HAP-1 (cell line): ENCODE results near the gene KCNC4.

Experiments
- DNase-seq, 2 experiments: peaks; one replicate each; pipeline ENCODE4 v3.0.0-alpha.2; 2016 to 2020; ENCODE audit warnings: low spot score in 2 of 2
- H3K27me3 ChIP-seq: fragments of 250-450 bp; sonication (Bioruptor Pico); 2 replicates; pipeline ENCODE4 v1.5.1; 2020; ENCODE audit warnings: low read depth, mild to moderate bottlenecking, moderate library complexity
- H3K36me3 ChIP-seq: fragments of 250-450 bp; sonication (Bioruptor Pico); replicated peaks from 2 replicates; pipeline ENCODE4 v1.5.1; 2020; ENCODE audit warnings: mild to moderate bottlenecking
- H3K4me1 ChIP-seq: fragments of 250-450 bp; sonication (Bioruptor Pico); 2 replicates; pipeline ENCODE4 v1.5.1; 2020; ENCODE audit warnings: mild to moderate bottlenecking
- H3K4me3 ChIP-seq: fragments of 250-450 bp; sonication (Bioruptor Pico); 2 replicates; pipeline ENCODE4 v1.5.1; 2020; ENCODE audit warnings: mild to moderate bottlenecking, moderate library complexity
- H3K9me3 ChIP-seq: fragments of 250-450 bp; sonication (Bioruptor Pico); 2 replicates; pipeline ENCODE4 v1.5.1; 2020; ENCODE audit warnings: mild to moderate bottlenecking, moderate library complexity
- in situ Hi-C: fragments of 300-500 bp; cut with MboI; formaldehyde crosslinking; loops from 3 replicates; pipeline ENCODE4 v1.14.3; 2020; ENCODE audit warnings: low sequenced_read_pairs, inconsistent platforms, mixed read lengths

The KCNC4 gene

DNA sequence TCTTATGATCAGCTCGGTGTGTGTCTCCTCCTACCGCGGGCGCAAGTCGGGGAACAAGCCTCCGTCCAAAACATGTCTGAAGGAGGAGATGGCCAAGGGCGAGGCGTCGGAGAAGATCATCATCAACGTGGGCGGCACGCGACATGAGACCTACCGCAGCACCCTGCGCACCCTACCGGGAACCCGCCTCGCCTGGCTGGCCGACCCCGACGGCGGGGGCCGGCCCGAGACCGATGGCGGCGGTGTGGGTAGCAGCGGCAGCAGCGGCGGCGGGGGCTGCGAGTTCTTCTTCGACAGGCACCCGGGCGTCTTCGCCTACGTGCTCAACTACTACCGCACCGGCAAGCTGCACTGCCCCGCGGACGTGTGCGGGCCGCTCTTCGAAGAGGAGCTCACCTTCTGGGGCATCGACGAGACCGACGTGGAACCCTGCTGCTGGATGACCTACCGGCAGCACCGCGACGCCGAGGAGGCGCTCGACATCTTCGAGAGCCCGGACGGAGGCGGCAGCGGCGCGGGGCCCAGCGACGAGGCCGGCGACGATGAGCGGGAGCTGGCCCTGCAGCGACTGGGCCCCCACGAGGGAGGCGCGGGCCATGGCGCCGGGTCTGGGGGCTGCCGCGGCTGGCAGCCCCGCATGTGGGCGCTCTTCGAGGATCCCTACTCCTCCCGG, 1.5 kb downstream of the KCNC4 start:
- Histone ChIP-seq H3K4me1 (peaks cover 17% of the 10 kb centered on the region), H3K9me3 (no peaks in the 10 kb centered on the region), H3K27me3 (no peaks in the 10 kb centered on the region), H3K36me3 (no peaks in the 10 kb centered on the region; the same call in 1 of the 2 replicates), H3K4me3 (peak overlapping the region; percentile 51)
- in situ Hi-C loops: no loop called here
- no peak for DNase-seq

DNA sequence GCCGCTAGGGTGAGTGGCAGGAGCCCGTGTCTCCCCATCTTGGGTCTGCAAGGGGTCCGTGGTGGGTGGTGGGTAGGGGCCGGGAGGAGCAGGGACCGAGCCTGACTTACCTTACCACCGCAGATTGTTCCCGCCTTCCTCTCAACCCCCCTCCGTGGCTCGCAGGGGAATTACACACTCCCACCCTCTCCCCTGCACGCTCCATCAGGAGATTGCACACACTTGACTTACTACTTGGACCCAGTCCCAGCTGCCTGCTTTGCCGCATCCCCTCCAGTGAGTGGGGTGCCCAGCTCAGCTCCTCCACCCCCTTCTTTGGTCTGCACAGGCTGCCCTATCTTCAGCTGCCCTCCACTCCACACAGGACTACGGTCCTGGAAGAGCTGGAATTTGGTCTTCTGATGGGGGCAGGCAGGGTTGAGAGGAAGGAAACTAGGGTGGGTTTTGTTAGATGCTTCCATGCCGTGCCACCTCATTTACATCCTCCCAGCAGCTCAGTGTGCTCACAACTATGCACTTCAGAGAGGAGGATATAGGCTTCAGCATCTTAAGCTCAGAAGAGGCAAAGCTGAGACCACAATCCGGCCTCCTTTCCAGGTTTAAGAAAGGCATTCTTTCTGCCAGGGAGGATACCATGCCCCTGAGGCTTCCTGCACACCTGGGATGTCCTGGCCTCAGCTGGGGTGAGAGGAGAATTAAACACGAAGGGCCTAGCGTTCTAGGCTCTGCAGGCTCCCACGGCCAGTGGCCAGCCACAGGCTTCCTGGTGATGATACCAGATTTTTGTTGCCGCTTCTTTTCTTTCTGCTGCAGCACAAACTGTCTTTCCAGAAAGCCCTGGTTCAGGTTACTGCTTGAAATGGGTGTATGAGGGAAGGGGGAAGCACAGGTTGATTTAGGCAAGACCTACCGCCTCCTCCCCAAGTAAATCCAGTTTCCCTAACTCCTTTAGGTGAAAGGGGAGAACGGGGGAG, 2.3 kb downstream of the KCNC4 start:
- in situ Hi-C loops: no loop called here
- DNase-seq: peak in 1 of 2 experiments; percentile 28
- no peaks in the 10 kb centered on the region; the same call in 1 of the 2 replicates for H3K36me3 ChIP-seq
- H3K9me3 ChIP-seq: no peaks in the 10 kb centered on the region
- no peaks in the 10 kb centered on the region for H3K27me3 ChIP-seq
- peak overlapping the region; percentile 12 for H3K4me3 ChIP-seq
- H3K4me1 ChIP-seq: peaks cover 17% of the 10 kb centered on the region

DNA sequence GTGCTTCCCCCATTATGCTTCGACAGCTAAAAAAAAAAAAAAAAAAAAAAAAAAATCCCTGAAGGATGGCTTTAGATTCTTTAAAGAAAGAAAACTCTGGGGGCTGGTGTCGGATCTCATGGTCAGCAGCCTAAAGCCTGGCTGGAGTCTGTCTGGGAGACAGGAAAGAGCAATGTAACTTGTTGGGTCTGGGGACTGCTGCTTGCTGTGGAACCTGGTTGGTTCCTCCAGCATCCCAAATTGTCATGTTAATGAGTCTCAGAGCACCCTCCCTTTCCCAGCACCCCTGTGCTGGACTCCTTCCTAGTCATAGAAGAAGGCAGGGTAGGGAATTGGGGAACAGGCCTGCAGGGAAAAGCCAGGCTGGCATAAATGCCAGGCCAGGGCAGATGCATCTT, 3.0 kb downstream of the KCNC4 start:
- DNase-seq: no peak
- no peaks in the 10 kb centered on the region for H3K27me3 ChIP-seq
- H3K36me3 ChIP-seq: no peaks in the 10 kb centered on the region; the same call in 1 of the 2 replicates
- H3K9me3 ChIP-seq: no peaks in the 10 kb centered on the region
- peaks cover 17% of the 10 kb centered on the region for H3K4me1 ChIP-seq
- no peak overlapping the region for H3K4me3 ChIP-seq
- in situ Hi-C loops: no loop called here

DNA sequence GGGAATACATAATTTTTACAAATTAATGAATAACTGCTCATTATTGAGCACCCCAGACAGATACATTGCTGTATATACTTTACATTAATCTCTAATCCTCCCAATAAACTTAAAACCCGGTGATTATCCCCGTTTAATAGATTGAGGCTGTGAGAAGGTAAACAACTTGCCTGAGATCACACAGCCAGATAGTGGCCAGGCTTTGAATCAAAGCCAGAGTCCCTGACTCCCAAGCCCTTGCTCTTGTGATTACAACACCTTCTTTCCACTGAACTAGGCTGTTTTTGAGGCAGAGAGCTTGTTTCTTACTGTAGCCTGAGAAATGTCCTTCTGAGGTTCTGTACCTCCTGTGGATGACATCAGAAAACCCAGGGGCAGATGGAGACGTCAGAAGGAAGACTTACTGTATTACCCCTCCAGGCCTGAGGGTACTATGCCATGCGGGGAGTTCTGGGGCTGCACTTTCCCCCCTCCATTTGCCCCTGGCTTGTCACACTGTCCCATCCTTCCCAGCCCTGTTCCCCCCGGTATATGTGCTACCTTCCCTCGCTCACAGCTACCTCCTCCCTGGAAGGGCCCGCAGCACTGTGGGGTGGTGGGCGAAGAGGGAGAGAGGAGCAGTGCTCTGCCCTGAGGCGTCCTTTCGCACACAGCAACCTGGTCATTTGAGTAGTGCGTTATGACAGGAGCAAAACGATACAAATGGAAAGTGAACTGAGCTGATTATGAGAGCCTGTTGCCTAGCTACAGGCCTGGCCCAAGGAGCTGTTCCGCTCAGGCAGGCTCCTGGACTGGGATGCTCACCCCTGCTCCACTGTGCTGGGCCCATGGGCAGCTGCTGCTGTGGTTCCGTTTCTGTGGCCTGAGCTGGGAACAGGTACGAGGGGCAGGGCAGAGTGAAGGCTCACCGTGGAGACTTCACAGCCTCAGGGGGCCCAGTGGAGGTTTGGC, 4.6 kb downstream of the KCNC4 start:
- in situ Hi-C loops: no loop called here
- Histone ChIP-seq H3K4me3 (no peak overlapping the region), H3K27me3 (no peaks in the 10 kb centered on the region), H3K9me3 (no peaks in the 10 kb centered on the region), H3K4me1 (peaks cover 15% of the 10 kb centered on the region), H3K36me3 (no peaks in the 10 kb centered on the region; the same call in 1 of the 2 replicates)
- DNase-seq: no peak

DNA sequence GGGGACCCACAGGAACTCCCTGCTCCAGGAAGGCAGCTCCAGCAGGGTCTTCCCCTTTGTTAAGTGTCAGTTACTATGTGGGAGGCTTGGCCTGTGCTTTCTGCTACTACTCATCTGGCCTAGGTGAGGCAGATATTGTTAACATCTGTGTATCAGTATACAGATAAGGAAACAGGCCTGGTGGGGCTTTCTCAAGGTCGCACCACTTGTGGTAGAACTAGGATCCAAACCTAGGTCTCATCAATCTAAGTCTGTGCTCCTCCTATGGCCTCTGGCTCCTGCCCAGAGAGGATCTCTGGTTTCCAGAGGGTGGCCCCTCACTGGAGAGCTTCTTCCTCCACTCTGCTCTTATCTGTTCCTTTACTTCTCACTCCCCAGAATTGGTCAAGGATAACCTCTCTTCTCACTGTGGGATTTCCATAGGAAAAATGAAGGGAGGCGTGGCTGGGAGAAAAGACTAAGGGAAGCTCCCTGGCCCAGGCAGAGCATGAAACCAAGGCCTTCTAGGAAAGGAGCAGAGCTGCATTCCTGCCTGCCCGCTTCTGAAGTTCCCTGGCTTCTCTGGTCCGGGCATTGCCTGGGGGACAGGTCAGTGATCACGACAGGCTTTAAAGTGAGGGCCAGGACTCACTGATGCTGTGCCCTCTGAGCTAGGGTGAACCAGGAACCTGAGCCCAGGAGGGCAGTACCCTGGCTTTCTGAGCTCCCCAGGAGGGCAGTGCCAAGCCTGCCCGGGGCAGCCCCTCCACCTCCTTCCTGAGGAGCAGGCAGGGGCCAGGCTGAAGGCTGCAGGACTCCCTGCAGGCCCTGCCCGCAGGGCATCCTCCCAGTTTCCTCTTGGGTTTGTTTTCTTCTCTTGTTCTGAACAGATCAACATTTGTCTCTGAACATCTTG, 5.8 kb downstream of the KCNC4 start:
- no peaks in the 10 kb centered on the region; the same call in 1 of the 2 replicates for H3K36me3 ChIP-seq
- in situ Hi-C loops: no loop called here

DNA sequence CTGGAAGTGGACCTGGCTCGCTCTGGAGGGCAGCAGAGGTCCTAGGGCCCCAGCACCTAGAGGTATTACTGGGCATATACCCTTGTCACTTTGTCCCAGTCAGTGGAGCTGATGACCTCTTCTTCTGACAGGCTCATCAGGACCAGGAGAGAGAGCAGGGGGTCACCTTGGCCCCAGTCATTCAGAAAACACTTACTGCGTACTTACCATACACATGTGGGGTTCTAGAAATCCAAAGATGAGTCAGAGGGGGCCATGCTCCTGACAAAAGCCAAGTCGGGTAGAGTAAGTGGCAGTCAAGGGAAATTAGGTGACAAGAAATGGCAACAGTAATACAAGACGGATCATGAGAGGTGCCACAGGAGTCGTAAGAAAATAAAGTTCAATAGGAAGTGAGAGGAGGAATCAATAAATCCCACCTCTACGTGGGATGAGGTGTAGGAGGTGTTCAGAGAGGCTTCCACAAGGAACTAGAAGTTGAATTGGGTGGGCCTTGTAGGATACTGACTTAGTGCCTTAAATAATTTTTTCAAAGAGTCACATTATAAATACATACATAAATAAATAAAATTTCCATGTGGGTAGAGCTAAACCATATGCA, 6.8 kb downstream of the KCNC4 start:
- DNase-seq: no peak
- in situ Hi-C loops: no loop called here
- no peaks in the 10 kb centered on the region; the same call in 1 of the 2 replicates for H3K36me3 ChIP-seq
- no peak overlapping the region for H3K4me3 ChIP-seq
- H3K4me1 ChIP-seq: peaks cover 8% of the 10 kb centered on the region; the same call in 1 of the 2 replicates
- no peaks in the 10 kb centered on the region for H3K27me3 ChIP-seq
- H3K9me3 ChIP-seq: no peaks in the 10 kb centered on the region

More for the DNA sequence above, 5.8 kb downstream of the KCNC4 start:
- no peak for DNase-seq
- H3K4me3 ChIP-seq: no peak overlapping the region
- peaks cover 14% of the 10 kb centered on the region for H3K4me1 ChIP-seq
- H3K9me3 ChIP-seq: no peaks in the 10 kb centered on the region
- H3K27me3 ChIP-seq: no peaks in the 10 kb centered on the region

DNA sequence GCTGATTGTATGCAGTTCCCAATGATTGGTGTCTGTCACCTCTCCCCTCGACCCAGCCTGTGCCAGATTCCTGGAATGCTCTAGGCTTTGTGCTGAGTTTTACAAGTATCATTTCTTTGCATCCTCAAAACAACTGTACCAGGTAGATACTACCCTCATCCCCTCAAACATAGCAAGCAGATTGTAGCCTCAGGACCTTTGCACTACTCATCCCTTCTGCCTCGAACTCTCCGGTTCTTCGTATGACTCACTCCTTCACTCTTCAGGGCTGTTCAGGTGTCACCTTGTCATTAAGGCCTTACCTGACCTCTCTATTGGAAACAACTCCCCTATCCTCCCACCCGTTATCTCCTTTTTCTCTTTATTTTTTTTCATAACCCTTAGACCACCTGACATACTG, 8.0 kb downstream of the KCNC4 start:
- Histone ChIP-seq H3K9me3 (no peaks in the 10 kb centered on the region), H3K36me3 (no peaks in the 10 kb centered on the region; the same call in 1 of the 2 replicates), H3K4me3 (no peak overlapping the region), H3K4me1 (no peaks in the 10 kb centered on the region), H3K27me3 (no peaks in the 10 kb centered on the region)
- DNase-seq: no peak
- in situ Hi-C loops: no loop called here

DNA sequence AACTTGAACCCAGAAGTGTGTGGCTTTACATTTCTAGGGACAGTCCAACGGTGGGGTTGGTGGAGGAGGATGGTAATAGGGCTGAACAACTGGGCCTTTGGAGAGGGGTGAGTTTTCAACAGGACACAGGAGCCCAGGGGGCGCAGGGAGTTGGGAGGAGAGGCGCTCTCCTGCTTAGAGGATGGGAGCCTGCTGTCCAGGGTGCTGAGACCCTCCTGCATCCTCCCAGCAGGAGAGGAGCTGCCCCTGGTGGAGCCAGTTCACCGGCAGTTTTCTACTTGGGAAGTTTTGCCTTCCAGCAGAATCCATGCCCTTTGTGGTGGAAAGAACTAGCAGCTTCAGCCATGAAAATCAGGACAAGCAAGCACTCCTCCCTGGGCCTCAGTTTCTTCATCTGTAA, 8.6 kb downstream of the KCNC4 start:
- no peaks in the 10 kb centered on the region for H3K9me3 ChIP-seq
- H3K4me3 ChIP-seq: no peak overlapping the region
- peaks cover 1% of the 10 kb centered on the region; the same call in 1 of the 2 replicates for H3K36me3 ChIP-seq
- H3K4me1 ChIP-seq: no peaks in the 10 kb centered on the region
- DNase-seq: no peak
- H3K27me3 ChIP-seq: no peaks in the 10 kb centered on the region
- in situ Hi-C loops: no loop called here

DNA sequence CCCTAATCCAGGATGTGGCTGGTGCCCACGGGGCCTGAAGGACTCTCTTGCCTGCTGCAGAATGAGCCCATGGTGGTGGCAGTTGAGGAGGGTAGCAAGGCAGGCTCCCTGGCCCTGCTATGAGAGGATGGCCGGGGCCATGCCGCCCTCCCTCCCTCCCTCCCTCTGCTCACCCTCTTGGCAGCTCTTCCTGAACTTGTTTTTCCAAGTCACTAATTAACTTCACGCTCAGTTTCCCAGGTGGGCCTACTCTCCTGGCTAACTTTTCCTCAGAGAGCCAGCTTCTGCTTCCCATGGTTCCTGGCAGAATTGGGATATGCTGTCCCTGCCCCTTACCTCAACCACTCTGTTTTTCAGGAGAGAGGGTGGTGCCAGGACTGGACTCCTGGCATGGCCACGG, 10.2 kb downstream of the KCNC4 start:
- Histone ChIP-seq H3K4me1 (no peaks in the 10 kb centered on the region), H3K4me3 (no peak overlapping the region), H3K36me3 (peaks cover 5% of the 10 kb centered on the region; the same call in 1 of the 2 replicates), H3K9me3 (no peaks in the 10 kb centered on the region), H3K27me3 (no peaks in the 10 kb centered on the region)
- DNase-seq: no peak
- in situ Hi-C loops: no loop called here

DNA sequence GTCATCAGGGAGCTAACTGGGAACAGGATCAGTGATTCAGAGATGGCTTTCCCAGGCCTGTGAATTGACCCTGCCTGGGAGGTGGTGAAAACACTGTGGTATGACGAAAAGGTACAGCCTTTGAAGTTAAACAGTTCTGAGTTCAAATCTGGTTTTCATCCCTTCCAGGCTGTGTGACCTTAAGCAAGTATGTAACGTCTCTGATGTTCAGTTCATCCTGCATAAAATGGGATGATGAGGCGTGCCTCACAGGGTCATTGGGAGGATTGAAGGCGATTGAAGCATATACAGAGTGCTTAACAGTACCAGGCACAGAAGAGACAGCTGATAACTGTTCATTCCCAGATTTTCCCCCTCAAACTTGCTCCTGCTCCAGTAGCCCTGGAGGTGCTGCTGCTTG, 11.0 kb downstream of the KCNC4 start:
- no peaks in the 10 kb centered on the region for H3K27me3 ChIP-seq
- no peak overlapping the region for H3K4me3 ChIP-seq
- in situ Hi-C loops: no loop called here
- peaks cover 5% of the 10 kb centered on the region; the same call in 1 of the 2 replicates for H3K36me3 ChIP-seq
- H3K4me1 ChIP-seq: no peaks in the 10 kb centered on the region
- H3K9me3 ChIP-seq: no peaks in the 10 kb centered on the region
- no peak for DNase-seq

DNA sequence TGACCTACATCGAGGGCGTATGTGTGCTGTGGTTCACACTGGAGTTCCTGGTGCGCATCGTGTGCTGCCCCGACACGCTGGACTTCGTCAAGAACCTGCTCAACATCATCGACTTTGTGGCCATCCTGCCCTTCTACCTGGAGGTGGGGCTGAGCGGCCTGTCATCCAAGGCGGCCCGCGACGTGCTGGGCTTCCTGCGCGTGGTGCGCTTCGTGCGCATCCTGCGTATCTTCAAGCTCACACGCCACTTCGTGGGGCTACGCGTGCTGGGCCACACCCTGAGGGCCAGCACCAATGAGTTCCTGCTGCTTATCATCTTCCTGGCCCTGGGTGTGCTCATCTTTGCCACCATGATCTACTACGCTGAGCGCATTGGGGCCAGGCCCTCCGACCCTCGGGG, 13.0 kb downstream of the KCNC4 start:
- Histone ChIP-seq H3K9me3 (no peaks in the 10 kb centered on the region), H3K4me1 (no peaks in the 10 kb centered on the region), H3K4me3 (no peak overlapping the region), H3K27me3 (no peaks in the 10 kb centered on the region), H3K36me3 (peaks cover 5% of the 10 kb centered on the region; the same call in 1 of the 2 replicates)
- in situ Hi-C loops: no loop called here
- no peak for DNase-seq

DNA sequence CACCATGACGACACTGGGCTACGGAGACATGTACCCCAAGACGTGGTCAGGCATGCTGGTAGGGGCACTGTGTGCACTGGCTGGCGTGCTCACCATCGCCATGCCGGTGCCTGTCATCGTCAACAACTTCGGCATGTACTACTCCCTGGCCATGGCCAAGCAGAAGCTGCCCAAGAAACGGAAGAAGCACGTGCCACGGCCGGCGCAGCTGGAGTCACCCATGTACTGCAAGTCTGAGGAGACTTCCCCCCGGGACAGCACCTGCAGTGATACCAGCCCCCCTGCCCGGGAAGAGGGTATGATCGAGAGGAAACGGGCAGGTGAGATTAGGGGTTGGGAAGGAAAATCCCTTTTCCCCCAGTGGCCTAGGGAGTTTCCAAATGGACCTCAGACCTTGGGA, 13.5 kb downstream of the KCNC4 start:
- peaks cover 5% of the 10 kb centered on the region; the same call in 1 of the 2 replicates for H3K36me3 ChIP-seq
- no peaks in the 10 kb centered on the region for H3K4me1 ChIP-seq
- no peaks in the 10 kb centered on the region for H3K27me3 ChIP-seq
- H3K9me3 ChIP-seq: no peaks in the 10 kb centered on the region
- no peak overlapping the region for H3K4me3 ChIP-seq
- in situ Hi-C loops: no loop called here
- no peak for DNase-seq
